GM12892 (cell line): ENCODE data around the gene LARP4B.

ENCODE experiments used
- DNase-seq: peaks from one replicate; pipeline ENCODE4 v3.0.0; 2011; ENCODE audit not compliant: insufficient read length
- FAIRE-seq: peaks from 2 replicates; lab custom pipeline; 2011; peaks lifted over from hg19 to GRCh38; lab: Jason Lieb, UNC
- POLR2A ChIP-seq: IDR thresholded peaks from 2 replicates; pipeline ENCODE4 v1.6.1; 2011; ENCODE audit warnings: low read depth, low read length, control low read depth
- POLR2AphosphoS5 ChIP-seq: IDR thresholded peaks from 2 replicates; pipeline ENCODE4 v1.6.1; 2011; ENCODE audit warnings: low read depth, low read length, control low read depth
- TAF1 ChIP-seq: IDR thresholded peaks from 2 replicates; pipeline ENCODE4 v1.6.1; 2011; ENCODE audit warnings: low read depth, mild to moderate bottlenecking, control low read depth, low read length, borderline replicate concordance

The LARP4B gene

DNA sequence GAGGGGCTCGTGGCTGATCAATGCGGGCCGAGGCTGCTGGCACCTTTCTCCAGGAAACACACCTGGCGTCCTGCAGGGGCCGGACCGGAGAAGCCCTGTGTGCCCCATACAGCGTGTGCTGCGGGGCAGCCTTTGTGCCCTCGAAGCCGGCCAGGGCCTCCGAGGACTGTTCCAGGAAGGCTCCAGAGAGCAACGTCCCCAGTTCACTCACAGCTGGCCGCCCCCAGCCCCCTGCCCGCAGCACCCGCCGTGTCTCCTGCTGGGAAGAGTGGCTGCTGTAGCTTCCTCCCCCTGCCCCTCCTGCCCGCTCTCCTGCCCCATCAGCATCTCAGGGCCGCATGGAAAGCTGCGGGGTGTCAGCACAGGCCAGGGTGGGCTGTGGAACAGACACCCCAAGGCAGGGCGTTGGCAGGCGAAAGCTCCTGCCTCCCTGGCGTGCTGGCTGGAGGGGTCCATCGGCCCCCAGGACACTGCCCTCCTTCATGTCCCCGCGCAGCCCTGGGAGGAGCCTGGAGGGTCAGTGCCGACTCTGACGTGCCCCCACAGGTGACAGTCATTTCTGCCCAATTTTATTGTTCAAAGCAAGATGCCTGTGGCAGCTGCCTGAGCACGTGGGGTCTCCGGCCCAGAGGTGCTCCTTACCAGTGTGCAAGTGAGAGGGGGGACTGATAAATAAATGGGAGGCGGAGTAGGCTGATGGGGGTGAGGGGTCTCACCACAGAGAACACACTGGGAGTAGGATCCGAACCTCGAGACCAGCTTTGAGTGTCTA, 146.2 kb downstream of the LARP4B start:
- DNase-seq, result no peak
- no peak for FAIRE-seq
- TF ChIP-seq TAF1, result no peak

DNA sequence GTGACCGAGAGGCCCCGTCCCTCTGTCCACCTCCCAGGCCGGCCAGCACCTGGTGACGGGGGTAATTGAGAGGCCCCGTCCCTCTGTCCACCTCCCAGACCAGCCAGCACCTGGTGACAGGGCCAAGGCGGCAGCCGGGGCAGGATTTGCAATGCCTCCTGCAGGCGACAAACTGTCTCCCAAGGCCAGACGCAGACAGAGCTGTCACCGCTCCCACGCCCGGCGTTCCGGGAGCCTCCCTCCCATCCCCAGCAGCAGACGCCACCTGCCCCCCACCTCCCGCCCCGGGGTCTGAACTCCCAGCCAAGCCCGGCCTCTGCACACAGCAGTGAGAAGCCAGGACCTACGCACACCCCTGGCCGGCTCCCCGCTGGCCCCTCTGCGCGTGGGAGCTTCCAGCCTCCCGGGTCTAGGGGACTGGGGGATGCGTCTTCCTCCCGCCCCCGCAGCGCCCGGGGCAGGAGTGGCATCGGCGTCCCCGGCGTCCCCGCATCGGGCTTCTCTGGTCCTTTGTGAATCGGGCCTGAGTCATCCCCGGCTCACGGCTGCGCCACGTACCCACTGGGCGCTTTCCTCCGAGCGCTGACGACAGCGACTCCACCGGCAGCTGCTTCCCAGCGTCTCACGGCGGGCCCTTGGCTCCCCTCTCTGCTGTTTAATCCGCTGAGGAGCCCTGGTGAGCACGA, 147.0 kb downstream of the LARP4B start:
- TF ChIP-seq POLR2A (no peak), POLR2AphosphoS5 (no peak), TAF1 (no peak)
- no peak for DNase-seq
- FAIRE-seq, result no peak

GRCh38 chr10:782751-783648, 148.5 kb downstream of the LARP4B start:
- DNase-seq (no peak), FAIRE-seq (no peak)
- no peak for TF ChIP-seq TAF1
- no peak for TF ChIP-seq POLR2AphosphoS5
- no peak for TF ChIP-seq POLR2A

DNA sequence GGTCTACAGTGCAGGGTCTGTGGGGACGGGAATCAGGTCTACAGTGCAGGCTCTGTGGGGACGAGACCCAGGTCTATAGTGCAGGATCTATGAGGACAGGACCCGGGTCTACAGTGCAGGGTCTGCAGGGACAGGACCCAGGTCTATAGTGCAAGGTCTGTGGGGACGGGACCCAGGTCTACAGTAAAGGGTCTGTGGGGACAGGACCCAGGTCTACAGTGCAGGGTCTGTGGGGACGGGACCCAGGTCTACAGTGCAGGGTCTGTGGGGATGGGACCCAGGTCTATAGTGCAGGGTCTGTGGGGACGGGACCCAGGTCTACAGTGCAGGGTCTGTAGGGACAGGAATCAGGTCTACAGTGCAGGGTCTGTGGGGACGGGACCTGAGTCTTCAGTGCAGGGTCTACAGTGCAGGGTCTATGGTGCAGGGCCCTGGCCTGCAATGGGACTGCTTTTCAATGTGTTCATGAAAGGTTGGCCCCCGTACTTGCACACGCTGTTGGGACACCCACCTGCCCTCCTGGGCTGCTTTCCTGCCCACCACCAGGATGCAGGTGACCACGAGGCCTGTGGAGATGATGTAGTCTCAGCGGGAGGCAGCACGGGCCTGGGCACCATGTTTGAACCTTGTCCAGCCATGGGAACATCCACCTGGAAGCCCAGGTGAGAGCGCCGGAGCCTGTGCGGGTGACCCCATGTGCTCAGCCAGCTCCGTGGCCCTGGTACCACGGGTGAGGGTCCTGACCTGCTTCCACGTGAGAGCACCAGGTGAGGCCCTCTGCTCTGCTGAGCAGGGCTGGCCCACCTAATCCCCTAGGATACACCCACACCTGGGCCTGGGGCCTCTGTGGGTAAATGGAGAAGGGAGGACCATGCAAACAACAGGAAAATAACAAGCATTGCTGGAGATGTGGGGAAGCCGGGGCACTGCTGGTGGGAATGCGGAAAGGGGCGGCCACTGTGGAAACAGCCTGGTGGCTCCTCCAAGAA, 150.7 kb downstream of the LARP4B start:
- no peak for TF ChIP-seq POLR2AphosphoS5
- DNase-seq, result no peak
- FAIRE-seq, result no peak

DNA sequence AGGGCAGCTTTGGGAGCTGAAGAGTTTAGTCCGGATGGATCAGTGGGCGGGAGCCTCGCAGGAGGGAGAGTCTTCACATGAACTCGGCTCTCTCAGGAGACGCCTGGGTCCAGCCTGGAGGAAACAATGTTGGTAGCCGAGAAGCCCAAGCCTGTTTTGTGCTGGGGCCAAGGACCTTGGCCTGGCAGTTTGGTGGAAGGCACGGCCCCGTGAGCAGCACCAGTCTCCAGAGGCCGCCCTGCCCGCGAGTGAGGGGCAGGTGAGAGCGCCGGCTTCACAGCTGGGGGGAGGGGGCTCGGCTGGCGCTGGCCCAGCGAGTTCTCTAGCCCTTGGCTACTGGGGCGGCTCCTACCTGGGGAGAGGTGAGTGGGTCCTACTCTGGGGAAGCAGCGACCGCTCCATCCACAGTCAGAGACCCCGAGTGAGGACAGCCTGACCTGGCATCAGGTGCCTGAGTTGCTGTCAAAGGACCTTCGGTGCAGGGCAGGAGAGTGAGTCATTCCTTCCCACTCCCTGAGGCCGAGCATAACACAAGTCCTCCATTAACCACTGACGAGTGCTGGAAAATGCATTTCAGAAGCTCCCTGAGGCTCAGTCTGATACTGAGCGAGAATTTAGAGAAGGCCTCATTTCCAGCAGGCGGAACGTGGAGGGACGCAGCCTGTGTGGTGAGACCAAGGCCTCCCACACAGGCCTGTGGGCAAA, 152.7 kb downstream of the LARP4B start:
- TF ChIP-seq POLR2A (no peak), TAF1 (no peak), POLR2AphosphoS5 (no peak)
- FAIRE-seq, result no peak

GRCh38 chr10:777913-778479, 153.5 kb downstream of the LARP4B start:
- no peak for TF ChIP-seq POLR2A
- TF ChIP-seq POLR2AphosphoS5, result no peak
- no peak for TF ChIP-seq TAF1
- FAIRE-seq (no peak), DNase-seq (no peak)

More for the DNA sequence above, 152.7 kb downstream of the LARP4B start:
- no peak for DNase-seq

DNA sequence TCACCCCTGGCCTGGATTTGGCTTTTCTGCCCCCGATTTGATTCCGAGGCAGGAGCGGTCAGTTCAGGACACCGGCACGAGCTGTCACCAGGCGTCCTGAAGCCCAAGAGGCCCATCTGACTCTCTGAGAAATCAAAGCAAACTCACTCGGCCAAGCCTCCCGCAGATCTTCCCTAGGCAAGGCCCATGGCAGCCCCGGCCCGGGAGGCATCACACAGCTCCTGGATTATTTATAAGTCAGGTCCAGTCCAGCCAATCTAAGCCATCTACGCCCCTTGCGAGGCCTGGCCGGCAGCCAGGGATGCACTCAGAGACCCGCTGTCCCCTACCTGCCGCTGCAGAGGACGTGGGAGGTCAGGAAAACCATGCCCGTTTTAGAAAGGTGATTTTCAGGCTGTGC, 154.7 kb downstream of the LARP4B start:
- FAIRE-seq, result no peak
- TF ChIP-seq POLR2AphosphoS5, result no peak
- no peak for TF ChIP-seq POLR2A
- no peak for TF ChIP-seq TAF1
- DNase-seq, result no peak

DNA sequence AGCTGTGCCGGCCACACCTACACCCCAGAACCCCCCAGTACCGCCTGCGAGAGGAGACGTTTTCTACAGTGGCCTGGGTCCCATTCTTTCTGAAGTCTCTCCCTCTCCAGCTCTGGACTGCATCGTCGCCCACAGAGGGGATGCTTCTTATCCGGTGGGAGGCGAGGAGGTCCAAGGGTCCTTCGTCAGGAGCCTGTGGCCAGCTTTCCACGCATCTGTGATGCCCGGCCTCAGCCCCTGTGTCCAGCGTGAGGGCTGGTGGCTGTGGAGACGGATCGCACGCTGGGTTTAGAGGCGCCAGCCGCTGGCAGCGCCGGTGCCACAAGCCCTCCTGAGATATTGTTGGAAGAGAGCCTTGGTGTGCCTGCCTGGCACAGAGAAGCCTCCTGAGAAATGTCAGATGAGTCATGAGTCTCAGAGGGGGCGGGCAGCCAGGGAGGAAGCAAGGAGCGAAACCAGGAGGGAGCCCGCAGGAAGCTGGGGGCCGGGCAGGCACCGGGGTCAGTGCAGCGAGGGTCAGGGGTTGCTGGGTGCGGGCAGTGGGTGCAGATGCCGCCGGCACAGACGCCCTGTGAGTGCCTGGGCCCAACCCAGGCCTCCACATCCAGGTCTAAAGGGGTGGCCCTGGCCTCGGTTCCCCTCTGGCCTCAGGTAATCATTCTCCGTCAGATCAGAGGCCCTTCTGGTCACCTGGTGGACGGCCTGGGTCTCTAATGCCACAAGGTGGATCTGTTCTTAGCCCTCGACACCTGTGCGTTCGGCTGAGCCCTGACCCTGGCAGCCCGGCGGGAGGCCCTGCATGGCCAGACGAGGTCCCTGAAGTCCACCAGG, 156.0 kb downstream of the LARP4B start:
- FAIRE-seq (no peak), DNase-seq (no peak)
- TF ChIP-seq POLR2AphosphoS5 (no peak), TAF1 (no peak), POLR2A (no peak)

- TF ChIP-seq TAF1 (no peak), POLR2AphosphoS5 (no peak), POLR2A (no peak)
- no peak for DNase-seq
- no peak for FAIRE-seq
Measured at GRCh38 chr10:774661-775244, 156.8 kb downstream of the LARP4B start.
